HG03025 (cell line): ENCODE data around the gene CAMK2N2.
A peak's percentile ranks its signal among the peaks of the same experiment; 100 is the strongest.

Source experiments
- ATAC-seq: cut with Tn5 transposase; IDR thresholded peaks from one replicate; pipeline ENCODE4 v1.9.1; 2021; ENCODE audit warnings: mild to moderate bottlenecking, moderate library complexity; ENCODE audit not compliant: unreplicated experiment, low FRiP score

Gene CAMK2N2

DNA sequence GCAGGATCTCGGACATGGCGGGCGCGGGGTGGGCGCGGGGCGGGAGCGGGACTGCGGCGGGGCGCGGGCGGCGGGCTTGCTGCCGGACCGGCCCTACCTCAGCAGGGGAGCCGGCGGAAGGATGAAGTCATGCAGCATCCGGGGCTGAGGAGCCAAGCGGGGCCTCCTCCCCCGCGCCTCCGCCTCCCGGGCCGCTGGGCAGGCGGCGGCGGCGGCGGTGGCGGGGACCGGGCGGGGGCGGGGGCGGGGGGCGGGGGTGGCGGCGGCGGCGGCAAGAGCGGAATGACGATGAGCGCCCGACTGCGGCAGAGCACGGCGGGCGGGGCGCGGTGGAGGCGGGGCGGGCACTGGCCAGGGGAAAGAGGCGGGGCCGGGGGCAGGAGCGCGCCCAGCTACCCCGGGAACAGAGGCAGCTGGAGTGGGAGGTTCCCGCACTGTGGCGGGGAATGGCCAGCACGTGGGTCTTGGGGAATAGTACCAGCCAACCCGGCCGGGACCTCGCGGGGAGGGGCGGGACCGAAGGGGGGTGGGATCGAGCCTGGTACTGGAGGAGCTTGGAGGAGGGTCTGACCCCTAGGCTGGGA lies at the start of gene CAMK2N2:
CAMK2N2 (minus strand) TSS at position 284 of the 584 bp plus-strand sequence; CDS start at position 16, 268 bp downstream.
- no peak for ATAC-seq

DNA sequence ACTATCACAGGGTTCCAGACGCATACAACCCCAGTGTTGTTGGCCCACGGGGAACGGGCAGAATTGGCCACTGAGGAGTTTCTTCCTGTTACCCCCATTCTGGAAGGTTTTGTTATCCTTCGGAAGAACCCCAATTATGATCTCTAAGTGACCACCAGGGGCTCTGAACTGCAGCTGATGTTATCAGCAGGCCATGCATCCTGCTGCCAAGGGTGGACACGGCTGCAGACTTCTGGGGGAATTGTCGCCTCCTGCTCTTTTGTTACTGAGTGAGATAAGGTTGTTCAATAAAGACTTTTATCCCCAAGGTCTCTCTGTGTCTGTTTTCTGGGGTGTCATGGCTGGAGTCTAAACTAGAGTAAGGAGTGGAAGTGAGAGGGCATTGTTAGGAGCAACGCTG lies 47.4 kb upstream of the CAMK2N2 start:
- no peak for ATAC-seq

DNA sequence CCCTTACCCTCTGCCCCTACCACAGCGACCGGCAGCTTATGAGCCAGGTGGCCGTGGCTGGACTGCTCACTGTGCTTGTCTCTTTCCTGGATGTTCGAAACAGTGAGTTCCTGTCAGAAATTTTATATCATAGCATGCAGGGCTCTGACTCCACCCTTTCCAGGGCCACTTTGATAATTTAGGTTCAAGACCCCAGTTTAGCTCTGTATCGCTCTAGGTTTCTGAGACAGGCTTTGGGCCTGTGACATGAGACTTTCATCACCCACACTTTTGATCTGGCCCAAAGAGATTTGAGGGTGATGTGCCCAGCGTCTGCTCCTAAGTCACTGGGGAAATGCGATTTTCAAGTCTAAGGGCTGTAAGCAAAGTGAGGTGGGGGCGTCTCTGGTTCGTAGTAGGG lies 46.6 kb upstream of the CAMK2N2 start:
- ATAC-seq = no peak

DNA sequence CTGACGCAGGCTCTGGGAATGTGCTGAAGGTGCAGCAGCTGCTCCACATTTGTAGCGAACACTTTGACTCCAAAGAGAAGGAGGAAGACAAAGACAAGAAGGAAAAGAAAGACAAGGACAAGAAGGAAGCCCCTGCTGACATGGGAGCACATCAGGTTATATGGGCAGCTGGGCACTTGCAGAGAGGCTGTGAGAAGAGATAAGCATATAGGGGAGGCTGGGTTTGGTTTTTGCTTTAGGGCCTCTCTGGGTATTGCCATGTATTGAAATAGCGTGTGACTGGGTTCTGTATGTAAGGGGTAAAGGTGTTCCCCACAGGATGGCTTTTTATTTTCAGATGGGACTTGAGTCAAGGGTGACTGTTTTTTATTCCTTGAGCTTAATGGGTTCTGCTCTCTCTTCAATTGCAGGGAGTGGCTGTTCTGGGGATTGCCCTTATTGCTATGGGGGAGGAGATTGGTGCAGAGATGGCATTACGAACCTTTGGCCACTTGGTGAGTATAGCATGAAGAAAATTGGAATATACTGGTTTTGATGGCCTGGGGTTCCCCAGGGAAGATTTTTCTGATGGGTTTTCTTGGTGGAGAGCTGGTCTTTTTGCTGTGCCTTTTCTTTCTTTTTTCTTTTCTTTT lies 45.1 kb upstream of the CAMK2N2 start:
- ATAC-seq = no peak

DNA sequence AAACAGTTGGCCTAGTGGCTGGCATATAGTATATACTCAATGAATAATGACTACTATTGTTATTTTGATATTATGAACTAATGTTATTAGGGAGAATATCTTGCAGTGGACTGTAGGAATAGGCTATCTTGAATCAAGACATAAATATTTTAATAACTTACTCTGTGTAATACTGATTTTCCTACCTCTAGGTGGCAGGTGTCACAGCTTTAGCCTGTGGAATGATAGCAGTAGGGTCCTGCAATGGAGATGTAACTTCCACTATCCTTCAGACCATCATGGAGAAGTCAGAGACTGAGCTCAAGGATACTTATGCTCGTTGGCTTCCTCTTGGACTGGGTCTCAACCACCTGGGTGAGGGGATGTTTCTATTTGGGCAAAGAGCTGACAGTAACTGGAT lies 44.2 kb upstream of the CAMK2N2 start:
- ATAC-seq = no peak

DNA sequence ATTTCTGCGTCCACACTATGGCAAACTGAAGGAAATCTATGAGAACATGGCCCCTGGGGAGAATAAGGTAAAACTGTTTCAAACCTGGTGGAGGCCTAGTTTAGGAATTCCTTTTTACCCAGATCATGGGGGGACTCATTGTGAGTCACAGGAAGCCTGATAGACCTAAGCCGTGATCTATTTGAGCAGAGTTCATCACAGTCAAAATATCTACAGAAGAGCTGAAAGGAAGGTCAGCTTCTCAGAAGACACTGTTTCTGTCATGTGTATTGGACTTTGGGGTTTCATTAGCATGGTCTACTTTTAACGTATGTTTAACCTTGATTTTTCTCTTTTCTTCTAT lies 39.0 kb upstream of the CAMK2N2 start:
- ATAC-seq = no peak

DNA sequence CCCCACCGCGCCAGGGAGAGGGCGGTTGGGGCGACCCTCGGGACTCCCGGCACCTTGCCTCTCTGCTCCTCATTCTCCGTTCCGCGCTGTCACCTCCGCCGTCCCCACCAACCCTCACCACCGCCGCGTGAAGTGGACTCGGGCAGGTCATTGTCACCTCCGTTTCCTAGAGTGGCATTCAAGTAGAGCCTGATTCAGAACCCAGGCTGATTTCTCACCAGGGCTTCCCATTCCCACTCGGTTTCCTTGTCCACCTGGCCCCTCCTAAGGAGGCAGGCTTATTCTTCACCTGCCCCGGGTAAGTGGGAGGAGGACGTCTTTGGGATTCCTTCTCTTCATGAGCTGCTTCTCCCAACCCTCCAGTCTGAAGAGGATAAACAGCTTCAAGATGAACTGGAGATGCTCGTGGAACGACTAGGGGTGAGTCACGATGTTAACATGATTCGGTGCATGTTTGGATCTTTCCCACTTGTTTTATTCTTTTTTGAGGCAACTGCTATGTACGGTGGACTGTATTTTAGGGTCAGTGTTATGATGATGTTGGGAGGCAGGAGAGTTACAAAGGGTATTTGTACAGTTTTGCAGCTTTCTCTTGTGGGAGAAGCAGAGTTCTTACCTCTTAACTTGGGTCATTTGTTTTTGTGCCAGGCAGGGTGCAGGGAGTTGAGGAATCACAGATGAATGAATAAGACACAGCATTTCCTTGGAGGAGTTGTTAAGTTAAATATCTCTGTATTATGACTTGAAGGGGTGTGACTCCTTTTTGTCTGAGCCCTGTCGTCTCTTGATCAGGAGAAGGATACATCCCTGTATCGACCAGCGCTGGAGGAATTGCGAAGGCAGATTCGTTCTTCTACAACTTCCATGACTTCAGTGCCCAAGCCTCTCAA lies 38.4 kb upstream of the CAMK2N2 start:
- ATAC-seq = no peak

DNA sequence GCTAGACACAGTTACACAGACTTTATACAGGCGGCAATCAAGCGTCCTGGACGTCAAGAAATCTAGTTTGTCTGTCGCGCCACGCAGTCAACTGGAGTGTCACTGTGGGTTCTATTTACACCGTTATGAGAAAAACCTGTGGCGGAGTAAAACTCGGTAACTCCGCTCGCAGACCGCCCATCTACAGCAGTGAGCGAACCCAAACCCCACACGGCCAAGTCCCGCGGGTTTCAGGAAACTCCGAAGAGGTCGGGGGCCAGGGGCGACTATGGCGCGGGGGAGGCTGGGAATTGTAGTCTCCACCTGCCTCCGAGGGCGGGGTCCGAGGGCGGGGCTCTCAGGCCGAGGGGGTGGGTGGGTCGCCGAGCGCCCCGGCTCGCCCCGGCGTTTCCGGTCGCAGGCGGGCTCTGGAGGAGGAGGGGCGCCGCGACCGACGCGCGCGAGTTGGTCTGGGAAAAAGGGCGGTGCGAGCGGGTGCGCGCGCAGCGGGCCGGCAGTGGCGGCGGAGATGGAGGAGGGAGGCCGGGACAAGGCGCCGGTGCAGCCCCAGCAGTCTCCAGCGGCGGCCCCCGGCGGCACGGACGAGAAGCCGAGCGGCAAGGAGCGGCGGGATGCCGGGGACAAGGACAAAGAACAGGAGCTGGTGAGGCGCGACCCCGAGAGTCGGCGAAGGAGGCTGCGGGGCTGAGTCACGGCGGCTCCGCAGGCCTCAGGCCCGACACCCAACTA lies 37.6 kb upstream of the CAMK2N2 start, which contains the start of gene PSMD2:
PSMD2 (plus strand) TSS at position 483 of the 729 bp plus-strand sequence; CDS start at position 509, 26 bp downstream.
- ATAC-seq = peak; percentile 88

DNA sequence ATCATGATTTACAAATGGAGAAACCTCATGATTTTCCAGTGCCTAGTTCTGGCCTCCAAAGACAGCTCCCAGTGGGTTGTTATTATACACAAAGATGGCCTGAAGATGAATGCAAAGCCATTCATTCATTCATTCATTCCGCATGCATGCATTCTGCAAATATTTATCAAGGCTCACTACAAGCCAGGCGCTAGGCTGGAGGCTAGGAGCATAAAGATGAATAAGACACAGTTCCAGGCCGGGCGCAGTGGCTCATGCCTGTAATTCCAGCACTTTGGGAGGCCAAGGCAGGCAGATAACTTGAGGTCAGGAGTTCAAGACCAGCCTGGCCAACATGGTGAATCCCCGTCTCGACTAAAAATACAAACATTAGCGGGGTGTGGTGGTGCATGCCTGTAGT lies 35.3 kb upstream of the CAMK2N2 start:
- no peak for ATAC-seq

DNA sequence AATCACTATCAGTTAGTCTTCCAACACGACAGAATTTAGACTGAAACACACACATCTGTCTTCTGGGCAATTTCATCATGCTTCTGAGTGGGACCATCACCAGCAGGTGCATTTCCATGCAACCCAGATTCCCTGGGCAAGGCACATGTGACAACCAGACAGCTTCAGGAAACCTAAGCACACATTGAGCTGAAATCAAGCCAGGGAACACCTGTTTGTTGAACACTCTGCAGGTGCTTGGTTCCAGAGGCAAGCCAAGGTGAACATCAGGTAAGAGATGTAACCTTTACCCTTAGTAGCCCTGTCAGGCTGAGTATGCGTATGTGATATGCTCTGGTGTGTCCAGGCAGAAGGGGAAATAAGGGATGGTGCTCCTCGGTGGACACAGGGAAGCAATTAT lies 34.4 kb upstream of the CAMK2N2 start:
- no peak for ATAC-seq

DNA sequence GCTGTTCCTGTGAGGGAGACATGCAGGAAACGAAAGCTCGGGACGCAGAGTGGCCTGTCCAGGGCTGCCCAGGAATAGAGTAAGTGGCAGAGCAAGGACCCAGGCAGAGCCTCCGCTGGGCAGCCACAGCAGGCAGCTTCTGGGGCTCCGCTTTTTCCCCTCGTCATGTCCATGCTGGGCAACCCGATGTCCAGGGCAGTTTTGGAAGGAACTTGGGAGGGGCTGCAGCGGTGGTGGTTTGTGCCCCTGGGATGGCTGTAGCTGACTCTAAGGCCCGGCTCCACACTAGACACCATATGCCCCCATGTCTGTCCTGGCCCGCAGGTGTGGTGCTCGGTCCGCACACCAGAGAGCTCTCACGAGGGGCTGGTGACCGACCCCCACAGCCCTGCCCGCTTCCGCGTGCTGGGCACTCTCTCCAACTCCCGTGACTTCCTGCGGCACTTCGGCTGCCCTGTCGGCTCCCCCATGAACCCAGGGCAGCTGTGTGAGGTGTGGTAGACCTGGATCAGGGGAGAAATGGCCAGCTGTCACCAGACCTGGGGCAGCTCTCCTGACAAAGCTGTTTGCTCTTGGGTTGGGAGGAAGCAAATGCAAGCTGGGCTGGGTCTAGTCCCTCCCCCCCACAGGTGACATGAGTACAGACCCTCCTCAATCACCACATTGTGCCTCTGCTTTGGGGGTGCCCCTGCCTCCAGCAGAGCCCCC lies 30.5 kb upstream of the CAMK2N2 start:
- no peak for ATAC-seq

DNA sequence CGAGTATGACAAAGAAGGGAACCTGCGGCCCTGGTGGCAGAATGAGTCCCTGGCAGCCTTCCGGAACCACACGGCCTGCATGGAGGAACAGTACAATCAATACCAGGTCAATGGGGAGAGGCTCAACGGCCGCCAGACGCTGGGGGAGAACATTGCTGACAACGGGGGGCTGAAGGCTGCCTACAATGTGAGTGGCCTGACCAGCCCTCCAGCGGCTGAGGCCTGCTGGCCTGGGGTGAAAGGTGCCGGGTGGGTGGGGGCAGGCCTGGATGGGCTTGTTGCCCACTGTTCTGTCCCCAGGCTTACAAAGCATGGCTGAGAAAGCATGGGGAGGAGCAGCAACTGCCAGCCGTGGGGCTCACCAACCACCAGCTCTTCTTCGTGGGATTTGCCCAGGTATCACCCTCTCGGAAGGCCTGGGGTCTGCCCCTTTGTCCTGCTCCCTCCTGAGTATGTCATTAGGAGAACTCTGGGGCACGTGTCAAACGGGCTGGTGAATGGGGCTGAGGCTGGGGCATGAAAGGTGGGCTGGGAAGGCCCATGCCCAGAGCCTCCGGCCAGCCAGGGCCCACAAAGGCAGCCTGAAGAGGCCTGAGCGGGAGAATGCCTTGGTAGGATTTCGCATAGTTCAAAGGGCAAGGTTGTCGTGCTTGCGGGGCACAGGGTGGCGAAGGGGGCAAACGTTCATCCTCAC lies 29.8 kb upstream of the CAMK2N2 start:
- no peak for ATAC-seq

DNA sequence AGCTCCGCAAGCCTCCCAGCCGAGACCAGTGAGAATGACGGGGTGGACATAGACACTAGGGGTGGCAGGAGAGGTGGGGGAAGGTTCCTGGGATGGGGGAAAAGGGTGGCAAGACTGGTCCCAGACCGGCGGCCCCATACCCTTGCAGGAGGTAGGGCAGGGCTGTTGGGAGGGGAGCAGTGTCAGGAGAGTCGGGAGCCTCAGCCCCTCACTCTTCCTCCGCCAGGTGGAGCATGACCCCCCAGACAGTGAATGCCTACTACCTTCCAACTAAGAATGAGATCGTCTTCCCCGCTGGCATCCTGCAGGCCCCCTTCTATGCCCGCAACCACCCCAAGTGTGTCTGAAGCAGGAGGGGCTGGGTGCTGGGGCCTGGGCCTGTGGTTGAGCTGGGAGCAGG lies 29.0 kb upstream of the CAMK2N2 start:
- ATAC-seq = no peak

DNA sequence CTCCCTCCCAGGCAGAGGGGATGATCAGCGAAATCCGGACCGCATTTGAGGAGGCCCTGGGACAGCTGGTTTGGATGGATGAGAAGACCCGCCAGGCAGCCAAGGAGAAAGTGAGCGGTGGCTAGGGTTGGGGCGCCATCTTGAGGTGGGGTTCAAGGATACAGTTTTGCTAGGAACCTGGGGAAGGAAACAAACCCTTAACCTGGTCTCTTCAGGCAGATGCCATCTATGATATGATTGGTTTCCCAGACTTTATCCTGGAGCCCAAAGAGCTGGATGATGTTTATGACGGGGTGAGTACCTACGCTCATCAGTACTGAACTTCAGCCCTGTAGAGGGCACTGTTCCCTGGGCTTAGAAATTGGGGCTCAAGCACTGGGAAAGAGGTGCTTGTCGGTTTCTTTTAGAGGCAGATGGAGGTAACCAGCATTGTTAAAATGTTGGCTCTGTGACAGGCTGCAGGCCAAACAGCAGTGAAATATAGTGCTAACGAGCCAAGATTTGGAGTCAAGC lies 28.1 kb upstream of the CAMK2N2 start:
- no peak for ATAC-seq

DNA sequence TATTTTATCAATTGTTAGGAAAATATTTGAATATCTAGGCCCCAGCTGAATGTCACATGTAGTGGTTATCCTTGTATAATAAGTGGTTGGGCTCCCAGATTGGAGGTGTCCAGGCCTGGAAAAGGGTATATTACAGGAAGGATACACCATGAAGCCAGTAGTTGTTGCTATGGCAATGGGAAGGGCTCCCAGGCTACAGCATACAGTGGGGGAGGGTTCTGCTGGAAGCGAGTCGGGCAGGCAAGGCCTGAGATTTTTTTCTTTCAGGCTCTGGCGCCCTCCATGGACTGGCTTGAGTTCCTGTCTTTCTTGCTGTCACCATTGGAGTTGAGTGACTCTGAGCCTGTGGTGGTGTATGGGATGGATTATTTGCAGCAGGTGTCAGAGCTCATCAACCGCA lies 23.3 kb upstream of the CAMK2N2 start:
- ATAC-seq = no peak

DNA sequence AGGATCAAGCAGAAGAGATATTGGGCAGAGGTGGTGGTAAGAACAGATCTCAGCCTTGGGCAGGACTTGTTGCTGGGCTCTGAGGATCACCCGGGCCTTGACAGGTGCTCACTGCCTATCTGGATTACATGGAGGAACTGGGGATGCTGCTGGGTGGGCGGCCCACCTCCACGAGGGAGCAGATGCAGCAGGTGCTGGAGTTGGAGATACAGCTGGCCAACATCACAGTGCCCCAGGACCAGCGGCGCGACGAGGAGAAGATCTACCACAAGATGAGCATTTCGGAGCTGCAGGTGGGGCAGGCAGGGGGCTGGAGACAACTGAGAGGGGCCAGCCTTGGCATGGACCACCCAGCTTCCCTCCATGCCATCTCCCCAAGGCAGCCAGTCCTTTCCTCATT lies 22.3 kb upstream of the CAMK2N2 start:
- no peak for ATAC-seq

DNA sequence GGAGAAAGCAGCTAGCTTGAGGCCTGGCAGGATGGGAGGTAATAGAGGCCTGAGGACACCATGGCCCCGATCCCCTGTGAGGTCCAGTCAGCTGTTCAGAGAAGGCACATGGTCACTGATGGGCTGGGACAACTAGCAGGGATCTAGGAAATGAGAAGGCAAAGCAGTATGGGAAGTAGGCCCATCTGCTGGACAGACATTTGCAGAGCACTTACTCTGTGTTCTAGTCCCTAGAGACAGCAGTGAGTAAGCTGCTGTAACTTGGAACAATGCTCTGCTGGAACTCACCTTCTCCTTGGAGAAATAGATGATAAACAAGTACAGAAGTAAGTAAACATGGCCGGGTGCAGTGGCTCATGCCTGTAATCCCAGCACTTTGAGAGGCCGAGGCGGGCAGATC lies 21.6 kb upstream of the CAMK2N2 start:
- ATAC-seq = no peak

DNA sequence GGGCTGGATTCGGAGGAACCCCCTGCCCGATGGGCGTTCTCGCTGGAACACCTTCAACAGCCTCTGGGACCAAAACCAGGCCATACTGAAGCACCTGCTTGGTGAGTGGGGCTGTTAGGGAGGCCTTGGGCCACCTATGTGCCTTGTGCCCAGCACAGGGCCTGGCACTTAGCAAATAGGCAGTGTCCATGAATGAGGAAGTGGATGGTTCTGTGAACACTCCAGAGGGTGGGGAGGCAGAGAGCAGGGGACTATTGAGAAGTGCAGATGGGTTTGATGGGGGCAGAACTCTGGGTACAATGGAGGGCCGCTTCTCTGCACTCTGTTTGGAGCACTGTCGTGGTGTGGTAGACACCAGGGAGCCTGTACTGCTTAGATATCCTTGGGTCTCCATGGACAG lies 16.0 kb upstream of the CAMK2N2 start:
- no peak for ATAC-seq
